ENCODE data around the gene NMNAT1.

The NMNAT1 gene

GRCh38 chr1:9946315-9946714, 3.0 kb downstream of the NMNAT1 start:
- no peak overlapping the region for H3K4me3 ChIP-seq (ENCODE audit: low read length)
- TF ChIP-seq CTCF (IDR thresholded peaks at IDR 0.05; ENCODE audit: insufficient read depth, low read depth, low read length, missing control alignments): no peak
- DNase-seq (ENCODE audit: low read depth): no peak

- H3K4me3 ChIP-seq (ENCODE audit: low read length): no peak overlapping the region
- DNase-seq (ENCODE audit: low read depth): no peak
- no peak for TF ChIP-seq CTCF (IDR thresholded peaks at IDR 0.05; ENCODE audit: insufficient read depth, low read depth, low read length, missing control alignments)
These were observed 14.5 kb downstream of the NMNAT1 start for GRCh38 chr1:9957726-9958125.

- TF ChIP-seq CTCF (IDR thresholded peaks at IDR 0.05; ENCODE audit: insufficient read depth, low read depth, low read length, missing control alignments): no peak
- no peak overlapping the region for H3K4me3 ChIP-seq (ENCODE audit: low read length)
- DNase-seq (ENCODE audit: low read depth): no peak
These were observed 16.7 kb downstream of the NMNAT1 start for GRCh38 chr1:9960011-9960410.

- TF ChIP-seq CTCF (IDR thresholded peaks at IDR 0.05; ENCODE audit: insufficient read depth, low read depth, low read length, missing control alignments): no peak
- DNase-seq (ENCODE audit: low read depth): no peak
These were observed 17.7 kb downstream of the NMNAT1 start for GRCh38 chr1:9960706-9961562.

GRCh38 chr1:9984253-9984652, 41.0 kb downstream of the NMNAT1 start:
- TF ChIP-seq CTCF (IDR thresholded peaks at IDR 0.05; ENCODE audit: insufficient read depth, low read depth, low read length, missing control alignments): no peak
- no peak for DNase-seq (ENCODE audit: low read depth)
- no peak overlapping the region for H3K4me3 ChIP-seq (ENCODE audit: low read length)

More at GRCh38 chr1:9960706-9961562, 17.7 kb downstream of the NMNAT1 start:
- H3K4me3 ChIP-seq (ENCODE audit: low read length): no peak overlapping the region

- no peak for DNase-seq (ENCODE audit: low read depth)
- no peak overlapping the region for H3K4me3 ChIP-seq (ENCODE audit: low read length)
- TF ChIP-seq CTCF (IDR thresholded peaks at IDR 0.05; ENCODE audit: insufficient read depth, low read depth, low read length, missing control alignments): no peak
These were observed 41.7 kb downstream of the NMNAT1 start for GRCh38 chr1:9985001-9985400.

- no peak for DNase-seq (ENCODE audit: low read depth)
- no peak overlapping the region for H3K4me3 ChIP-seq (ENCODE audit: low read length)
- no peak for TF ChIP-seq CTCF (IDR thresholded peaks at IDR 0.05; ENCODE audit: insufficient read depth, low read depth, low read length, missing control alignments)
These were observed 46.5 kb downstream of the NMNAT1 start for GRCh38 chr1:9989773-9990172.
